Sigmoid colon (tissue), 4 donors: ENCODE data around the gene KCNIP4.
"Not testable (repeated sequence)": the region's sequence is repeated elsewhere in the genome, so short reads cannot be mapped to it uniquely, and the experiment has no call there.

ENCODE experiments used
- CTCF ChIP-seq, 4 experiments: fragments of 450-650 bp in 3 of 4; fragments of 200-600 bp in 1 of 4; IDR thresholded peaks; one replicate each; pipeline ENCODE4 v1.5.1; 2016 to 2019; ENCODE audit warnings: antibody characterized with exemption in 4 of 4, mild to moderate bottlenecking in 3 of 4, moderate library complexity in 2 of 4
- EP300 ChIP-seq, 4 donors: sonication (generic); formaldehyde crosslinking; IDR thresholded peaks; one replicate each; pipeline ENCODE4 v1.6.1; 2017; ENCODE audit warnings: antibody characterized with exemption in 4 of 4
- POLR2AphosphoS5 ChIP-seq, 4 donors: sonication (generic); formaldehyde crosslinking; IDR thresholded peaks; one replicate each; pipeline ENCODE4 v1.6.1; 2017; ENCODE audit warnings: antibody characterized with exemption in 4 of 4

DNA sequence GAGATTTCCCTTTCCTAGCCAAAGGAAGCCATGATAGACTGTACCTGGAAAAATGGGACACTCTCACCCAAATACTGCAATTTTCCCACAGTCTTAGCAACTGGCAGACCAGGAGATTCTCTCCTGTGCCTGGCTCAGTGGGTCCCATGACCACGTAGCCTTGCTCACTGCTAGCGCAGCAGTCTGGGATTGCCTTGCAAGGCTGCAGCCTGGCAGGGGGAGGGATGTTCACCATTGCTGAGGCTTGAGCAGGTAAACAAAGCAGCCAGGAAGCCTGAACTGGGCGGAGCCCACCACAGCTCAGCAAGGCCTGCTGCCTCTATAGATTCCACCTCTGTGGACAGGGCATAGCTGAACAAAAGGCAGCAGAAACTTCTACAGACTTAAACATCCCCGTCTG lies 596.2 kb downstream of the KCNIP4 start:
- TF ChIP-seq CTCF, EP300, POLR2AphosphoS5 (IDR thresholded peaks at IDR 0.05): not testable (repeated sequence)
